HG02571 (cell line): ENCODE measurements around the gene SH3RF3.

ENCODE experiments used
- ATAC-seq: cut with Tn5 transposase; IDR thresholded peaks from one replicate; pipeline ENCODE4 v1.9.1; 2021; ENCODE audit warnings: mild to moderate bottlenecking, moderate library complexity; ENCODE audit not compliant: unreplicated experiment

Gene SH3RF3

DNA sequence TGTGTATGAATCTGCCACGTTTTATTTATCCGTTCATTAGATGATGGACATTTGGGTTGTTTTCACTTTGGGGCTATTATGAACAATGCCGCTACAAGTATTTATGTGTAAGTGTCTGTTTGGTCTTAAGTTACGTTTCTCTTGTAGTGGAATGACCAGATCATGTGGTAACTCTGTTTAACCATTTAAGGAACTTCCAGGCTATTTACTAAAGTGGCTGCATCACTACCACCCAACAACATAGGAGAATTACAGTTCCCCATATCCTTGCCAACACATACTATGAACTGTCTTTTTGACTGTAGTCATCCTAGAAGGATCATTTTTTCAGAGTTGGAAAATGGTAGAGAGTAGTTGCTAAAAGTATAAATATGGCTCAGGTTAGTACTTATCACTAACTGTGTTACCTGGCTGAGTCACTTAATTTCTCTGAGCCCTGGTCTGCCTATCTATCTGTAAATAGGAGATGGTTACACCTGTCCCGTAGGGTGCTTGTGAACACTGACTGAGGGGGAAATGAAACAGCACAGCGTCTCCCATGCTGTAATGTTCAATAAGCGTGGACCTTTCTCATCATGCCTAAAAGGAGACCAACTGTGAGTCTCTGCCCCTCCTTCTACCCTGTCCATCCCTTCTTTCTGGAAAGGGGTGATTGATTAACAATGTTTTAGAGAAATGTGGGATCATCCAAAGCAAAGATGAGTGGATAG, 103.1 kb downstream of the SH3RF3 start:
- ATAC-seq = no peak

DNA sequence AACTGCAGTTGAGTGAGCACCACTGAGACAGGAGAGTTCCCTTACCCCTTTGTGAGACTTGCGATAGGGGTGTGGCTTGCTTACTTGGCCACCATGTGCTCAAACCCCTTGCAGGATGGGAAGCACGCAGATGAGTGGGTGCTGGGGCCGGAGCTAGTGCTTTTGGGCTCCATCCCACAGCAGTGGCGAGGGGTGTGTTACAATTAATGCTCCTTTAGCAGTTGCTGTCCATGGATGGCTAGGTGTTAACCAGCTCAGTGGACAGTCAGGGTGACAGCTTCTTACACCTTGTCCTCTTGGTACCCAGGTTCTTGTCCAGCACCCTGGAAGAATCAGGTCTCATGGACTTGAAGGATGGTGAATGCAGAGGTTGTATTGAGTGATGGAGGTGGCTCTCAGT, 103.9 kb downstream of the SH3RF3 start:
- no peak for ATAC-seq

- no peak for ATAC-seq
These were observed 104.6 kb downstream of the SH3RF3 start for GRCh38 chr2:109233643-109234042.

- ATAC-seq = no peak
These were observed 105.3 kb downstream of the SH3RF3 start for GRCh38 chr2:109234355-109234754.

- ATAC-seq = no peak
These were observed 107.1 kb downstream of the SH3RF3 start for GRCh38 chr2:109236147-109236546.

GRCh38 chr2:109237792-109238191, 108.8 kb downstream of the SH3RF3 start:
- no peak for ATAC-seq

- no peak for ATAC-seq
These were observed 109.6 kb downstream of the SH3RF3 start for GRCh38 chr2:109238580-109238979.

DNA sequence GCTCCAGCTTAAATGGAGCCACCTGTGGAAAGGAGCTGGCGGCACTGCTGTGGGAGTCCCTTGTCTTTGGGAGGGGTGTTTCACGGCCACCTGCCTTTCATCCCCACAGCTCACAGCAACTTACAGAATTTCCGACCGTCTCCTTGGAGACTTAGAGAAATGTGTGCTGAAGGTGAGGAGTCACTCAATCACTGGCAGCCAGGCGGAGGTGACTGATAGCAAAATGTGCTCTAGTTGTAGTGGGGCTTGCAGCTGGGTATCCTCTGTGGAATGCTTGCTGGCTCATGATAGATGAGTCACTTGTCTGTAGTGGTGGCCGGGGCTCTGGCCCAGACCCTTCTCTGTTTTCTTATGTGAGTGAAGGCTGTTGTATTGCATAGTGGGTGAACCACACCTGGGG, 110.7 kb downstream of the SH3RF3 start:
- no peak for ATAC-seq

DNA sequence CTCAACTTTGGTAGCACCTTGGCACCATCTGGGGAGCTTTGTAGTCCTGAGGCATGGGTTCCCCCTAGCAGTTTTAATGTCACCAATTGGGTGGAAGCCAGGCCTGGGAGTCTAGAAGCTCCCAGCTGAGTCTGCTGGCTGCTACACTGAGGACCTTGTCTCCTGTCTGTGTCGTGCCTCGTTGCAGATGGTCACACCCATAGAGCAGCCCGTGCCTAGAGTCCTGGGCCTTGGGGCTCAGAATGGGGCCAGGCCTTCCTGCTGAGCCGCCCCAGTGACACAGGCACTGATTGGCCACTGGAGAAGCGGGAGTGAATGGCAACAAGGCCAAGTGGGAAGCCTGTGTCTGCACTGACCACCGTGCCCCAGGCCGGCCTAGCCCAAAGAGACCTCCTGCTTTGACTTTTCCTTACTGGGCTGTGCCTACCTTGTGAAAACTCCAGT, 113.2 kb downstream of the SH3RF3 start:
- ATAC-seq = no peak

DNA sequence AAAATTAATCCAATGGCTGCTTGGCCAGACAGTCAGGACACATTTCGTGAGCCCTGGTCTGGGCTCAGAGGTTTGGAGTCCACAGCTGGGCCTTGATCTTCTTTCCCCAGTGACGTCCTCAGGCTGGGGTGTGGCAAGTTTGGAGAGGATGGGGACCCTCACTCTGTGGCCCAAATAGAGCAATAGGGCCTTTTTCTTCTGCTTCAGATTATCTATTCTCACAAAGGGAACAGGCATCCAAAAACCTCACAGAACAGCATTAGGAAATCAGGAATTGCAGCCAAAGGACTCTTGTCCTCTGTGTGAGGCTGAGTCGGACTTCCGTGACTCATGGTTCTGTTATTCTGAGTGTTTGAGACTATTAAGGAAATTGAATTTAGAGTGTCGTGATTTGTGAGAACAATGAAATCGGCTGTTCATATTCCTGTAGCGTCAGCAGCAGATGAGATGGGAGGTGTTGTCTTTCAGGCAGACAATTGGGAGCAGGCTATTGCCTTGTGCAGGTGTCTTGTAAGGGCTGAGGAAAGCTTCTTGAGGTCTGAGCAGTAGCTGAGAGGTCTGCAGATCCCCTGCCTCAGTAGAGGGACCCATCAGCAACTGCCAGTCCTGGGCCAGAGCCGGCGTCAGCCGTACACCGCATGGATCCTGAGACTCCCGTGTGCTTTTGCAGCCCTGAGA, 113.8 kb downstream of the SH3RF3 start:
- no peak for ATAC-seq

GRCh38 chr2:109243526-109244303, 114.7 kb downstream of the SH3RF3 start:
- ATAC-seq = no peak

DNA sequence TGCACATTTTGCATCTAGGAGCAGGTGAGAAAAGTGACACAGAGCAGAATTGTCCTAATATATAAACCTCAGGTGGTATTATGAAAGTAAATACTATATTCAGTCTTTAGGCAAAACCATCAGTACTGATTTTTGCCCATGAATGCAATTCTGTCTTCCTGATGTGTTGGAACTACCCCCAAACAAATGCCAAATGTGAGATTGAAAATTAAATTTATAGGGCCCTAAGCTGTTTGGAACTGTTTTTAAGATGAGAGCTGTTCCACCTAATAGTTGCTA, 115.2 kb downstream of the SH3RF3 start:
- ATAC-seq = no peak

DNA sequence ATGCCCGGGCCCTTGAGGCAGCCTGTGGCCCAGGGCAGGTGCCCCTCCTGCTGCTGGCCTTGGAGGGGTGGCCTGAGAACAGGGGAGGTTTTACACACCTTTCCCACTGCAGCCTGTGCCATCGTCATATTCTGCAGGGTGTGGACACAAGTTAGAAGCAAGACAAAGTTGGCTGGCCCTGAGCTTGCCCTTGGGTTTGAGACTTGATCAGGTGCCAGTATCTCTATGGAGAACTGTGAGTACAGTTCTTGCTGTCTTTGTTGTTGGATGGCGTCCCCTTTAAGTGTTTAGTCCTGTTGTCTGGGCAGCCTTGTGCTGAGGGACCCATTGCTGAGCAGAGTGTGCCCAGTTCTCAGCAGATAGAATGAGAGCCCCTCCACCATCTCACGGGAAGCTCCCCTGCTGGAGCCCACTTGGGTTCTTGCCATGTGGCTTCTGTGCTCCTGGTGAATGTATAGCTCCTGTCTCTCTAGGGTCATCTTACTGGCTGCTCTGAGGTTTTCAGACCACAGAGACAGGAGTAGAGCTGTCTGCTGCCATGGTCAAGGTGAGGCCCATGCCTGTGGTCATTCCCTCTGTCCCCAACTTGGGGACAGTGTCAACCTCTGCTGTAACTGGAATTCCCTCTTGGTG, 115.9 kb downstream of the SH3RF3 start:
- no peak for ATAC-seq

- ATAC-seq = no peak
These were observed 117.2 kb downstream of the SH3RF3 start for GRCh38 chr2:109246176-109246575.

DNA sequence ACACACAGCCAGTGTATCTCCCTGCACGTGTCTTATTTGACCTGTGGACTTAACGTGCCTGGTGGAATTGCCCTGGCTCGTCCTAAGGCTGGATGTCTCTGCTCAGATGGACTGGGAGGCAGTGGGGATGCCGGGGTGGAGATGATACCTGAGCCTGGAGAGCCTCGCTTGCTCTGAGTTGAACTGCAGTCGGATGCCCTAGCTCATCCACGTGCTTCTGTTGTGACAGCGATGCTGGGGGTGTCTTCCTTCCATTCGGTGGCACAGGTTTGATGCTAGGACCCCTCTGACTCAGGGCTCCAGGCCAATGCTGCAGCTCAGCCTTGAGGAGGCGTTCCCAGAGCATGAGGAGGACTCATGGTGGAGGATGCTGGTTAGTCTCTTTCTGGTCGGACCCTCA, 117.6 kb downstream of the SH3RF3 start:
- ATAC-seq = no peak

DNA sequence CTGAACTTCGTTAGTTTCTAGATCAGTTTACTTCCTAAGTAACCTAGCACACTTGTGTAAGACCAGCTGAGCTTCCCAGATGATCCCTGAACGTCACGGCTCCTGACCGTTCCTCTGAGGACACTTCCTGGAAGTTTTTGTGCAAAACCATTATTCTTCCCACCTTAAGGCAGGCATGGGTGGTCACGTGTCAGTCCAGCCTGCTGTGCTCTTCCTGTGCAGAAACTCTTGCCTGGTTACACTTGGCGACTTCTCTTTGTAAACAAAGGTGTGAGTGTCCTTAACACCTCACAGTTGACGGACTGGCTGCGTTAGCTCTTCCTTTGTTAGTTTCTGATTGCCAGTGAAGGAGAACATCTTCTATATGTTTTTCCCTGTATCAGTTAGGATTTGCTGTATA, 118.3 kb downstream of the SH3RF3 start:
- no peak for ATAC-seq

DNA sequence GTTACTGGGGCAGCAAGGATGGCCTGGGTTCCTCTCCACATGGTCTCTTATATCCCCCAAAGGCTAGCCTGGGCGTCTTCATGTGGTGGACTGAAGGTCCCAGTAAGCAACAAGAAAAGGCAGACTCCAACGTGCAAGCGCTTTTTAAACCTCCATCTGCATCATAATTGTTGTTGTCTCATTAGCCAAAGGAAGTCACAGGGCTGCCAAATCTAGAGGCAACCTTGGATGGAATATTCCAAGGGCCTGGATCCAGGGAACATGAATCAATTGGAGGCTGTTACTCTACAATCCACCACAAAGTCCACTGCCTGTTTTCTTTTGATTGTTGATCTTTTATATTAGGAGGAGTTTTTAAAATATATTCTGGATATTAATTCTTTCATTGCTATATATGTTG, 118.8 kb downstream of the SH3RF3 start:
- ATAC-seq = no peak

DNA sequence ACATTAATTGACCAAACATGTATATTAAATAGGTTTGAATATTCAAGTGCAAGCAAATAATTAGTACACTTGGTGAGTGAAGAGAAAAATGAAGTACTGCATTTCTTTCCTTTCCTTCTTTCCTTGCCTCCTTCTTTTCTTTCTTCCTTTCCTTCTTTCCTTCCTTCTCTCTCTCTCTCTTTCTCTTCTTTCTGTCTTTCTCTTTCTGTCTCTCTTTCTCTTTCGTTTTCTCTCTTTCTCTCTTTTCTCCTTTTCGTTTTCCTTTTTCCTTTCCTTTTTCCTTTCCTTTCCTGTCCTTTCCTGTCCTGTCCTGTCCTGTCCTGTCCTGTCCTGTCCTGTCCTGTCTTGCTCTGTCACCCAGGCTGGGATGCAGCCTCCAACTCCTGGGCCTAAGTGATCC, 119.6 kb downstream of the SH3RF3 start:
- ATAC-seq = no peak

DNA sequence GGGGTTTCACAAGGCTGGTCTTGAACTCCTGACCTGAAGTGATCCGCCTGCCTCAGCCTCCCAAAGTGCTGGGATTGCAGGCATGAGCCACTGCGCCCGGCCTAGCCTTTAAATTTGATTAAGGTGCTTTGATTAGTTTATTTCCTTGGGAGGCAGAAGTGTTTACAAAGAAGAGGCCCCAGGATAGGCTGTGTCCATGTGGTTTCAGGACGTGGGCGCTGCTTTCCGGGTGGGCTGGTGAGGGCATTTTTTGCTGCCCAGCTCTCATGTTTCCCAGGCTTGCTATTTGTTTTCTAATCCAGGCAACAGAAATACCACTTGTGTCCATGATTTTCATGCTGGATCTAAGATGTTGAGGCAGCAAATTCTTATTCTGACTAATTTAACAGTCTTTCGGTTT, 124.2 kb downstream of the SH3RF3 start:
- ATAC-seq = no peak

GRCh38 chr2:109254174-109254904, 125.3 kb downstream of the SH3RF3 start:
- no peak for ATAC-seq

- no peak for ATAC-seq
These were observed 126.6 kb downstream of the SH3RF3 start for GRCh38 chr2:109255654-109256053.
